Esophagus (tissue), 2 donors: ENCODE data around the gene SORCS1. TPM values are rescaled to one million over a fixed set of nuclear protein-coding genes. Genes with fewer than 3 reads are reported as not detected.

Source experiments
- H3K27ac ChIP-seq, 2 donors: one replicate each; pipeline ENCODE4 v1.5.1; 2013; ENCODE audit warnings: low read depth in 2 of 2, mild to moderate bottlenecking in 2 of 2, inconsistent platforms in 1 of 2, low read length in 1 of 2, moderate library complexity in 1 of 2
- H3K27me3 ChIP-seq, 2 donors: one replicate each; pipeline ENCODE4 v1.6.1; 2013; ENCODE audit warnings: low read length in 2 of 2, control low read depth in 1 of 2, mild to moderate bottlenecking in 1 of 2; ENCODE audit not compliant: insufficient read depth in 2 of 2, control insufficient read depth in 1 of 2
- H3K36me3 ChIP-seq, 2 donors: one replicate each; pipeline ENCODE4 v1.6.1; 2013; ENCODE audit warnings: low read length in 1 of 2; ENCODE audit not compliant: control insufficient read depth in 2 of 2, insufficient read depth in 2 of 2
- H3K4me1 ChIP-seq, 2 donors: one replicate each; pipeline ENCODE4 v1.6.1; 2013; ENCODE audit warnings: low read length in 1 of 2; ENCODE audit not compliant: control insufficient read depth in 2 of 2, insufficient read depth in 2 of 2
- H3K4me3 ChIP-seq, 2 donors: one replicate each; pipeline ENCODE4 v1.5.1; 2013; ENCODE audit warnings: low read length in 2 of 2, mild to moderate bottlenecking in 2 of 2, low read depth in 1 of 2, moderate library complexity in 1 of 2
- H3K9me3 ChIP-seq, 2 donors: one replicate each; pipeline ENCODE4 v1.6.1; 2013; ENCODE audit warnings: mild to moderate bottlenecking in 2 of 2, low read depth in 1 of 2, low read length in 1 of 2, moderate library complexity in 1 of 2; ENCODE audit not compliant: control insufficient read depth in 2 of 2, insufficient read depth in 1 of 2
- WGBS, 2 donors: extraction: QIAGEN DNeasy Blood & Tissue Kit; methylation state at CpG; one replicate each; pipeline ENCODE4 v1.1.7; 2013; 5-methylcytosine and 5-hydroxymethylcytosine counted together
- polyA plus RNA-seq, 2 donors: library from polyadenylated mRNA; stranded (reverse); fragments of 200-250 nt; gene quantifications; one replicate each; pipeline ENCODE4 v1.2.3, GENCODE V29; 2013
- donor health status: healthy with polysubstance abuse.
- donor health status: Bipolar disorder and iron deficiency.

The SORCS1 gene
- polyA plus RNA-seq, 2 donors, result 0.10 to 0.34 TPM

- no peak overlapping the region for H3K27ac ChIP-seq
Observed at GRCh38 chr10:106672517-106673175, 491.9 kb downstream of the SORCS1 start.

GRCh38 chr10:106661767-106662140 lies 502.8 kb downstream of the SORCS1 start:
- no peaks in the 10 kb centered on the region for H3K9me3 ChIP-seq
- H3K27me3 ChIP-seq, result no peaks in the 10 kb centered on the region
- H3K36me3 ChIP-seq, result no peaks in the 10 kb centered on the region
- WGBS, 2 donors, result 76 to 89% methylated on average over 3 of the region's 3 CpGs
- H3K4me1 ChIP-seq, result no peaks in the 10 kb centered on the region
- no peak overlapping the region for H3K4me3 ChIP-seq
- no peak overlapping the region for H3K27ac ChIP-seq

More at GRCh38 chr10:106672517-106673175, 491.9 kb downstream of the SORCS1 start:
- Histone ChIP-seq H3K4me3 (no peak overlapping the region), H3K27me3 (no peaks in the 10 kb centered on the region), H3K9me3 (no peaks in the 10 kb centered on the region), H3K4me1 (no peaks in the 10 kb centered on the region), H3K36me3 (no peaks in the 10 kb centered on the region)
- 84 to 91% methylated on average over 6 of the region's 6 CpGs for whole genome bisulfite sequencing, 2 donors

GRCh38 chr10:106661133-106661766 lies 503.3 kb downstream of the SORCS1 start:
- WGBS, 2 donors, result 66 to 73% methylated on average over 5 of the region's 5 CpGs
- Histone ChIP-seq H3K4me3 (no peak overlapping the region), H3K4me1 (no peaks in the 10 kb centered on the region), H3K27me3 (no peaks in the 10 kb centered on the region), H3K36me3 (no peaks in the 10 kb centered on the region), H3K9me3 (no peaks in the 10 kb centered on the region), H3K27ac (no peak overlapping the region)

- Histone ChIP-seq H3K4me1 (no peaks in the 10 kb centered on the region), H3K27me3 (no peaks in the 10 kb centered on the region), H3K36me3 (no peaks in the 10 kb centered on the region), H3K9me3 (no peaks in the 10 kb centered on the region), H3K4me3 (no peak overlapping the region), H3K27ac (no peak overlapping the region)
- 76 to 77% methylated on average over 3 of the region's 3 CpGs for WGBS, 2 donors
Observed at GRCh38 chr10:106660550-106660949, 504.0 kb downstream of the SORCS1 start.

- 88 to 92% methylated on average over 3 of the region's 3 CpGs for WGBS, 2 donors
- no peaks in the 10 kb centered on the region for H3K27me3 ChIP-seq
- no peak overlapping the region for H3K4me3 ChIP-seq
- H3K36me3 ChIP-seq, result no peaks in the 10 kb centered on the region
- no peaks in the 10 kb centered on the region for H3K9me3 ChIP-seq
- no peak overlapping the region for H3K27ac ChIP-seq
- H3K4me1 ChIP-seq, result no peaks in the 10 kb centered on the region
Observed at GRCh38 chr10:106655636-106656035, 508.9 kb downstream of the SORCS1 start.

GRCh38 chr10:106655165-106655564 lies 509.3 kb downstream of the SORCS1 start:
- no peaks in the 10 kb centered on the region for H3K4me1 ChIP-seq
- H3K9me3 ChIP-seq, result no peaks in the 10 kb centered on the region
- H3K36me3 ChIP-seq, result no peaks in the 10 kb centered on the region
- no peaks in the 10 kb centered on the region for H3K27me3 ChIP-seq
- no peak overlapping the region for H3K27ac ChIP-seq
- H3K4me3 ChIP-seq, result no peak overlapping the region

GRCh38 chr10:106652279-106652678 lies 512.2 kb downstream of the SORCS1 start:
- Histone ChIP-seq H3K4me1 (no peaks in the 10 kb centered on the region), H3K4me3 (no peak overlapping the region), H3K36me3 (no peaks in the 10 kb centered on the region), H3K27ac (no peak overlapping the region), H3K9me3 (no peaks in the 10 kb centered on the region), H3K27me3 (no peaks in the 10 kb centered on the region)
- 83 to 87% methylated on average over 9 of the region's 9 CpGs for WGBS, 2 donors

GRCh38 chr10:106648534-106649481 lies 515.7 kb downstream of the SORCS1 start:
- H3K4me3 ChIP-seq, result no peak overlapping the region
- H3K4me1 ChIP-seq, result no peaks in the 10 kb centered on the region
- H3K36me3 ChIP-seq, result no peaks in the 10 kb centered on the region
- no peaks in the 10 kb centered on the region for H3K9me3 ChIP-seq
- H3K27ac ChIP-seq, result no peak overlapping the region
- 76 to 77% methylated on average over 14 of the region's 14 CpGs for WGBS, 2 donors
- H3K27me3 ChIP-seq, result no peaks in the 10 kb centered on the region

GRCh38 chr10:106643473-106643872 lies 521.0 kb downstream of the SORCS1 start:
- Histone ChIP-seq H3K4me3 (no peak overlapping the region), H3K4me1 (no peaks in the 10 kb centered on the region), H3K27me3 (no peaks in the 10 kb centered on the region), H3K27ac (no peak overlapping the region), H3K36me3 (no peaks in the 10 kb centered on the region), H3K9me3 (no peaks in the 10 kb centered on the region)
- WGBS, 2 donors, result 60 to 71% methylated on average over 1 of the region's 1 CpG
